HepG2 (cell line): ENCODE measurements around the gene SEC14L2. TPM values are rescaled to one million over a fixed set of nuclear protein-coding genes. Genes with fewer than 3 reads are reported as not detected.
A peak's percentile ranks its signal among the peaks of the same experiment; 100 is the strongest.

ENCODE experiments used
- EED ChIP-seq: sonication (generic); formaldehyde crosslinking; IDR thresholded peaks from 2 replicates; pipeline ENCODE4 v1.5.0; 2020; ENCODE audit warnings: mild to moderate bottlenecking, missing genetic modification reagents
- EP300 ChIP-seq, 3 experiments: sonication (generic) in 1 of 3; formaldehyde crosslinking in 1 of 3; IDR thresholded peaks; 2 replicates each; pipeline versions ENCODE4 v1.5.1 to v1.6.1; 2011 to 2020; ENCODE audit warnings: low read depth in 2 of 3, low read length in 2 of 3, borderline replicate concordance in 1 of 3, improper control_type of control experiment in 1 of 3, mild to moderate bottlenecking in 1 of 3, missing genetic modification reagents in 1 of 3, moderate library complexity in 1 of 3
- FOXP4 ChIP-seq: sonication (generic); formaldehyde crosslinking; IDR thresholded peaks from 2 replicates; pipeline ENCODE4 v1.4.0; 2020; ENCODE audit warnings: missing genetic modification reagents
- GZF1 ChIP-seq: sonication (generic); formaldehyde crosslinking; IDR thresholded peaks from 2 replicates; pipeline ENCODE4 v1.5.1; 2020; ENCODE audit warnings: mild to moderate bottlenecking, missing genetic modification reagents
- HHEX ChIP-seq: IDR thresholded peaks from 2 replicates; pipeline ENCODE4 v1.6.1; 2016; ENCODE audit warnings: control low read depth
- HNF4A ChIP-seq: sonication (generic); formaldehyde crosslinking; IDR thresholded peaks from 2 replicates; pipeline ENCODE4 v1.4.0; 2020; ENCODE audit warnings: missing genetic modification reagents
- JARID2 ChIP-seq: sonication (generic); formaldehyde crosslinking; IDR thresholded peaks from 2 replicates; pipeline ENCODE4 v1.8.1; 2023; ENCODE audit warnings: missing genetic modification reagents, inconsistent platforms; ENCODE audit not compliant: insufficient replicate concordance
- PAX8 ChIP-seq: sonication (generic); formaldehyde crosslinking; IDR thresholded peaks from 2 replicates; pipeline ENCODE4 v1.8.0; 2022; ENCODE audit warnings: mild to moderate bottlenecking, missing genetic modification reagents, borderline replicate concordance
- POLR2A ChIP-seq, 2 experiments: IDR thresholded peaks; 2 replicates each; pipeline ENCODE4 v1.6.1; 2011; ENCODE audit warnings: low read depth in 2 of 2, low read length in 2 of 2, mild to moderate bottlenecking in 1 of 2, moderate library complexity in 1 of 2; ENCODE audit not compliant: insufficient read depth in 1 of 2
- PREB ChIP-seq: sonication (generic); formaldehyde crosslinking; IDR thresholded peaks from 2 replicates; pipeline ENCODE4 v1.4.0; 2020; ENCODE audit warnings: missing genetic modification reagents
- SOX5 ChIP-seq: IDR thresholded peaks from 2 replicates; pipeline ENCODE4 v1.6.1; 2016; ENCODE audit warnings: borderline replicate concordance
- TBX2 ChIP-seq: sonication (generic); formaldehyde crosslinking; IDR thresholded peaks from 2 replicates; pipeline ENCODE4 v1.5.0; 2020; ENCODE audit warnings: missing genetic modification reagents, mild to moderate bottlenecking, borderline replicate concordance
- TFE3 ChIP-seq: IDR thresholded peaks from 2 replicates; pipeline ENCODE4 v1.6.1; 2016
- TMF1 ChIP-seq: sonication (generic); formaldehyde crosslinking; IDR thresholded peaks from 2 replicates; pipeline ENCODE4 v1.8.1; 2022; ENCODE audit warnings: low read depth, missing genetic modification reagents
- U2AF1 ChIP-seq: fragments of 200-400 bp; formaldehyde crosslinking; optimal IDR thresholded peaks from 2 replicates; pipeline ENCODE3; 2017; ENCODE audit warnings: mild to moderate bottlenecking, low read depth, low read length
- ZNF496 ChIP-seq: sonication (generic); formaldehyde crosslinking; IDR thresholded peaks from 2 replicates; pipeline ENCODE4 v1.8.1; 2023; ENCODE audit warnings: mild to moderate bottlenecking, moderate library complexity, missing genetic modification reagents; ENCODE audit not compliant: insufficient replicate concordance
- ZNF768 ChIP-seq: sonication (generic); formaldehyde crosslinking; IDR thresholded peaks from 2 replicates; pipeline ENCODE4 v1.4.0; 2020; ENCODE audit warnings: missing genetic modification reagents
- ZNF775 ChIP-seq: sonication (generic); formaldehyde crosslinking; IDR thresholded peaks from 2 replicates; pipeline ENCODE4 v1.4.0; 2020; ENCODE audit warnings: missing genetic modification reagents, mild to moderate bottlenecking, moderate library complexity, borderline replicate concordance
- ZNF777 ChIP-seq: sonication (generic); formaldehyde crosslinking; IDR thresholded peaks from 2 replicates; pipeline ENCODE4 v1.4.0; 2020; ENCODE audit warnings: missing genetic modification reagents
- ZNF800 ChIP-seq: sonication (generic); formaldehyde crosslinking; IDR thresholded peaks from 2 replicates; pipeline ENCODE4 v1.4.0; 2020; ENCODE audit warnings: missing genetic modification reagents
- ZUFSP ChIP-seq: sonication (generic); formaldehyde crosslinking; IDR thresholded peaks from 2 replicates; pipeline ENCODE4 v1.9.0; 2021; ENCODE audit warnings: missing genetic modification reagents, mild to moderate bottlenecking, borderline replicate concordance
- polyA plus RNA-seq, 8 experiments: library from polyadenylated mRNA; depleted of rRNA in 3 of 8; stranded (reverse) in 7 of 8; unstranded in 1 of 8; fragments of >200 nt; fragmentation: Illumina TruSeq in 4 of 8; extraction: Trizol in 4 of 8; gene quantifications; 2 replicates each; pipeline versions ENCODE4 v1.2.1 to v1.2.3, GENCODE V29; 2011 to 2016; ENCODE audit warnings: low read depth in 4 of 8, missing spikeins in 1 of 8, mixed read lengths in 1 of 8; ENCODE audit not compliant: insufficient read depth in 1 of 8
- total RNA-seq, 5 experiments: library from RNA; depleted of rRNA; stranded (reverse); fragments of >200 nt; fragmentation: Illumina TruSeq; extraction: Trizol; gene quantifications; 2 replicates each; pipeline ENCODE4 v1.2.3, GENCODE V29; 2016; ENCODE audit warnings: low read depth in 1 of 5

Gene SEC14L2
- total and polyA plus RNA-seq, 2 of the 13 experiments (the other 11 are each of a cell fraction or from before 2014, with no cell fraction given), result 4.1 to 5.1 TPM

- TF ChIP-seq FOXP4 (CRISPR knock-in tag), result no peak
- no peak for TF ChIP-seq TFE3 (CRISPR knock-in tag)
- no peak for TF ChIP-seq HNF4A
- TF ChIP-seq EP300 (IDR thresholded peaks at IDR 0.05; ENCODE audit: low read depth in 2 of 2, low read length in 2 of 2), result no peak; a peak in 1 of 4 replicates
- peak; percentile 22; the same call in 1 of the 2 replicates for TF ChIP-seq EP300 (CRISPR knock-in tag; IDR thresholded peaks at IDR 0.05; ENCODE audit: borderline replicate concordance)
- TF ChIP-seq SOX5 (CRISPR knock-in tag), result 0 out of 2 replicates have a peak, but pooled peaks have one; percentile 6
- TF ChIP-seq U2AF1, result peak; percentile 7
- no peak for TF ChIP-seq PREB (CRISPR knock-in tag)
- no peak for TF ChIP-seq GZF1 (CRISPR knock-in tag)
- no peak for TF ChIP-seq ZNF777 (CRISPR knock-in tag)
- no peak for TF ChIP-seq ZNF496 (CRISPR knock-in tag)
- TF ChIP-seq TBX2 (CRISPR knock-in tag), result peak; percentile 33; the same call in 1 of the 2 replicates
- no peak for TF ChIP-seq ZNF800 (CRISPR knock-in tag)
- no peak for TF ChIP-seq TMF1 (CRISPR knock-in tag)
- TF ChIP-seq HHEX (CRISPR knock-in tag), result no peak
- TF ChIP-seq PAX8 (CRISPR knock-in tag), result no peak
- TF ChIP-seq POLR2A (IDR thresholded peaks at IDR 0.05; ENCODE audit: insufficient read depth in 1 of 2, low read depth in 2 of 2, low read length in 2 of 2), result peak in 1 of 2 experiments; percentile 54; a peak in 1 of 4 replicates
- no peak for TF ChIP-seq ZNF775
- no peak for TF ChIP-seq EED
- TF ChIP-seq ZUFSP (CRISPR knock-in tag), result no peak
- TF ChIP-seq JARID2 (CRISPR knock-in tag), result no peak
- TF ChIP-seq ZNF768 (CRISPR knock-in tag), result no peak
Measured at GRCh38 chr22:30422481-30423300, 25.9 kb downstream of the SEC14L2 start (continued).
